B cell (primary cell): ENCODE measurements around the gene CTIF. TPM values are rescaled to one million over a fixed set of nuclear protein-coding genes. Genes with fewer than 3 reads are reported as not detected.

Experiments
- ATAC-seq: fragments of 200-7000 bp; cut with Tn5 transposase; one replicate; pipeline ENCODE4 v1.10.0; 2021; ENCODE audit warnings: low read depth, mild to moderate bottlenecking, moderate number of reproducible peaks, moderate library complexity
- CTCF ChIA-PET: fragments of 350-600 bp; sonication (Branson Sonifier 250); formaldehyde crosslinking; loops from one replicate; lab custom pipeline; 2021; ENCODE audit warnings: antibody characterized with exemption, inconsistent platforms; lab: Charles Lee
- POLR2A ChIA-PET: fragments of 350-600 bp; sonication (Branson Sonifier 250); formaldehyde crosslinking; loops from one replicate; lab custom pipeline; 2021; ENCODE audit warnings: antibody characterized with exemption; lab: Charles Lee
- DNase-seq: peaks from one replicate; pipeline ENCODE4 v3.0.0; 2013
- H2AFZ ChIP-seq: 2 replicates; pipeline ENCODE4 v1.6.1; 2012; ENCODE audit warnings: mild to moderate bottlenecking, low read depth, low read length; ENCODE audit not compliant: insufficient read depth, poor library complexity, severe bottlenecking
- H3K27ac ChIP-seq, 2 donors: 1 replicate in 1 of 2; 2 replicates in 1 of 2; pipeline ENCODE4 v1.5.1; 2012 to 2013; ENCODE audit warnings: low read length in 2 of 2, mild to moderate bottlenecking in 2 of 2, moderate library complexity in 1 of 2
- H3K27me3 ChIP-seq, 4 experiments: fragments of 200-600 bp in 1 of 4; sonication (generic) in 1 of 4; replicated peaks in 1 of 4; 1 replicate in 2 of 4; 2 replicates in 2 of 4; pipeline versions ENCODE4 v1.6.1 to v1.7.0; 2013 to 2016; ENCODE audit warnings: low read length in 3 of 4, mild to moderate bottlenecking in 2 of 4, mixed read lengths in 1 of 4, moderate library complexity in 1 of 4; ENCODE audit not compliant: insufficient read depth in 4 of 4, control insufficient read depth in 3 of 4; ENCODE audit errors: control extremely low read depth in 1 of 4
- H3K36me3 ChIP-seq, 2 experiments: replicated peaks in 1 of 2; 1 replicate in 1 of 2; 2 replicates in 1 of 2; pipeline versions ENCODE4 v1.6.1 to v1.7.1; 2013; ENCODE audit warnings: low read length in 1 of 2; ENCODE audit not compliant: insufficient read depth in 2 of 2, control insufficient read depth in 1 of 2; ENCODE audit errors: control extremely low read depth in 1 of 2, extremely low read depth in 1 of 2
- H3K4me1 ChIP-seq, 2 donors: fragments of 200-600 bp in 1 of 2; sonication (generic) in 1 of 2; 1 replicate in 1 of 2; 2 replicates in 1 of 2; pipeline versions ENCODE4 v1.5.1 to v1.6.1; 2013 to 2017; ENCODE audit warnings: low read length in 2 of 2; ENCODE audit not compliant: control insufficient read depth in 2 of 2, insufficient read depth in 2 of 2
- H3K4me2 ChIP-seq: replicated peaks from 2 replicates; pipeline ENCODE3; 2012; ENCODE audit warnings: mild to moderate bottlenecking, low read depth, low read length; ENCODE audit not compliant: poor library complexity, severe bottlenecking
- H3K4me3 ChIP-seq, 5 experiments: fragments of 200-600 bp in 1 of 5; sonication (generic) in 1 of 5; 1 replicate in 3 of 5; 2 replicates in 2 of 5; pipeline versions ENCODE4 v1.5.1 to v1.7.0; 2011 to 2016; ENCODE audit warnings: low read length in 4 of 5, mild to moderate bottlenecking in 4 of 5, low read depth in 2 of 5, control low read depth in 1 of 5, moderate library complexity in 1 of 5; ENCODE audit not compliant: insufficient read depth in 1 of 5; ENCODE audit errors: control extremely low read depth in 1 of 5, extremely low read depth in 1 of 5
- H3K79me2 ChIP-seq: fragments of 200-600 bp; sonication (generic); one replicate; pipeline ENCODE4 v1.6.0; 2016; ENCODE audit warnings: low read length; ENCODE audit not compliant: control insufficient read depth, insufficient read depth
- H3K9ac ChIP-seq: fragments of 200-600 bp; sonication (generic); 2 replicates; pipeline ENCODE4 v1.6.1; 2017; ENCODE audit warnings: mild to moderate bottlenecking, low read length, moderate library complexity
- H3K9me3 ChIP-seq, 3 donors: one replicate each; pipeline versions ENCODE4 v1.6.1 to v1.7.1; 2013; ENCODE audit warnings: low read length in 2 of 3; ENCODE audit not compliant: control insufficient read depth in 2 of 3, insufficient read depth in 1 of 3; ENCODE audit errors: control extremely low read depth in 1 of 3
- H4K20me1 ChIP-seq: 2 replicates; pipeline ENCODE4 v1.6.0; 2012; ENCODE audit warnings: mild to moderate bottlenecking, low read length; ENCODE audit not compliant: insufficient read depth, control insufficient read depth, poor library complexity, severe bottlenecking
- H3K27ac Mint-ChIP-seq: one replicate; pipeline ENCODE4 v1.8.0; 2021; ENCODE audit warnings: mixed read lengths
- H3K27me3 Mint-ChIP-seq: one replicate; pipeline ENCODE4 v1.8.0; 2021; ENCODE audit warnings: mixed read lengths
- H3K4me1 Mint-ChIP-seq: one replicate; pipeline ENCODE4 v1.8.0; 2021; ENCODE audit warnings: mixed read lengths
- H3K4me3 Mint-ChIP-seq: one replicate; pipeline ENCODE4 v1.8.0; 2021; ENCODE audit warnings: mixed read lengths
- H3K9me3 Mint-ChIP-seq: one replicate; pipeline ENCODE4 v1.8.0; 2022; ENCODE audit warnings: mixed read lengths; ENCODE audit not compliant: insufficient read depth
- EZH2 ChIP-seq: IDR thresholded peaks from 2 replicates; pipeline ENCODE4 v1.6.1; 2012; ENCODE audit warnings: borderline replicate concordance, low read depth, mild to moderate bottlenecking, moderate library complexity, low read length; ENCODE audit not compliant: insufficient read depth, poor library complexity, severe bottlenecking
- WGBS: methylation state at CpG from one replicate; pipeline ENCODE4 v1.1.5; 2013; ENCODE audit warnings: missing lambda C conversion rate; ENCODE audit not compliant: insufficient coverage; 5-methylcytosine and 5-hydroxymethylcytosine counted together
- intact Hi-C: fragments of 100-400 bp; cut with micrococcal nuclease; formaldehyde crosslinking; loops from one replicate; pipeline ENCODE4 v1.10.0; 2022
- polyA plus RNA-seq: library from polyadenylated mRNA; depleted of rRNA; stranded (reverse); fragments of >200 nt; gene quantifications from 2 replicates; pipeline ENCODE4 v1.2.3, GENCODE V29; 2012
- total RNA-seq, 2 donors: library from RNA; stranded (reverse); fragments of 120-200 nt in 1 of 2; gene quantifications; 1 replicate in 1 of 2; 2 replicates in 1 of 2; pipeline versions ENCODE4 v1.2.3 to v1.2.4, GENCODE V29; 2013 to 2022
- TF ChIP-seq, protein P1 (sequence below): fragments of 200-600 bp; IDR thresholded peaks from one replicate; pipeline ENCODE4 v1.8.0; 2022; ENCODE audit warnings: antibody characterized with exemption, mild to moderate bottlenecking

The CTIF gene
- total and polyA plus RNA-seq, 2 donors (not counting 1 experiment from before 2014, with no cell fraction given), result 3.6 to 16.2 TPM

DNA sequence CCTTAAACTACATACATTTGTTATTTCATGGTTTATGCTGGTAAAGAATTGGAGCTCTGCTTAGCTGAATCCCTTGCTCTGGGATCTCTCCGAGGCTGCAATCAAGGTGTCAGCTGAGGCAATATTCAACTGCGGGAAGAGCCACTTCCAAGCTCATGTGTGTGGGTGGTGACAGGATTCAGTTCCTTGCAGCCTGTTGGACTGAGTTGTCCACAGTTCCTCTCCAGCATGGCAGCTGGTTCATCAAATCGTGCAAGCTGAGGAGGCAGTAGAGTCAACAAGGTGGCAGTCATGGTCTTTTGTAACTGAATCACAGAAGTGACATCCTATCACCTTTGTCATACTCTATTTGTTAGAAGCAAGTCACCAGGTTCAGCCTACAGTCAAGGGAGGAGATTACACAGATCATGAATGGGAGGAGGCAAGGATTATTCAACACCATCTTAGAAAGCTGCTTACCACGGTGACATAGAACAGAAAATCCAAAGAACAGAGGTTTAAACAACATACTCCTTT is 56.9 kb downstream of the CTIF start:
- no peak overlapping the region for H3K4me2 ChIP-seq
- no peak for TF ChIP-seq EZH2
- TF ChIP-seq, protein P1, sequence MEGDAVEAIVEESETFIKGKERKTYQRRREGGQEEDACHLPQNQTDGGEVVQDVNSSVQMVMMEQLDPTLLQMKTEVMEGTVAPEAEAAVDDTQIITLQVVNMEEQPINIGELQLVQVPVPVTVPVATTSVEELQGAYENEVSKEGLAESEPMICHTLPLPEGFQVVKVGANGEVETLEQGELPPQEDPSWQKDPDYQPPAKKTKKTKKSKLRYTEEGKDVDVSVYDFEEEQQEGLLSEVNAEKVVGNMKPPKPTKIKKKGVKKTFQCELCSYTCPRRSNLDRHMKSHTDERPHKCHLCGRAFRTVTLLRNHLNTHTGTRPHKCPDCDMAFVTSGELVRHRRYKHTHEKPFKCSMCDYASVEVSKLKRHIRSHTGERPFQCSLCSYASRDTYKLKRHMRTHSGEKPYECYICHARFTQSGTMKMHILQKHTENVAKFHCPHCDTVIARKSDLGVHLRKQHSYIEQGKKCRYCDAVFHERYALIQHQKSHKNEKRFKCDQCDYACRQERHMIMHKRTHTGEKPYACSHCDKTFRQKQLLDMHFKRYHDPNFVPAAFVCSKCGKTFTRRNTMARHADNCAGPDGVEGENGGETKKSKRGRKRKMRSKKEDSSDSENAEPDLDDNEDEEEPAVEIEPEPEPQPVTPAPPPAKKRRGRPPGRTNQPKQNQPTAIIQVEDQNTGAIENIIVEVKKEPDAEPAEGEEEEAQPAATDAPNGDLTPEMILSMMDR, result no peak
- intact Hi-C loops, result no loop called here
- H3K4me3 ChIP-seq, result no peak overlapping the region
- DNase-seq (no peak), ATAC-seq (no peak)
- H3K27me3 ChIP-seq, result no peaks in the 10 kb centered on the region
- H3K27ac Mint-ChIP-seq, result no peak overlapping the region
- H3K9me3 Mint-ChIP-seq, result no peaks in the 10 kb centered on the region
- H3K4me3 Mint-ChIP-seq, result no peak overlapping the region
- CTCF ChIA-PET, result no interaction called here
- H3K36me3 ChIP-seq, result no peaks in the 10 kb centered on the region
- no peaks in the 10 kb centered on the region for H4K20me1 ChIP-seq
- H3K79me2 ChIP-seq, result no peaks in the 10 kb centered on the region
- H3K4me1 ChIP-seq, result no peaks in the 10 kb centered on the region
- H3K27ac ChIP-seq, result no peak overlapping the region
- no peaks in the 10 kb centered on the region for H3K4me1 Mint-ChIP-seq
- 91% methylated on average over 3 of the region's 4 CpGs for WGBS
- POLR2A ChIA-PET, result no interaction called here
- H3K9ac ChIP-seq, result no peak overlapping the region
- no peaks in the 10 kb centered on the region for H3K27me3 Mint-ChIP-seq
- no peak overlapping the region for H2AFZ ChIP-seq
- H3K9me3 ChIP-seq, result no peaks in the 10 kb centered on the region

DNA sequence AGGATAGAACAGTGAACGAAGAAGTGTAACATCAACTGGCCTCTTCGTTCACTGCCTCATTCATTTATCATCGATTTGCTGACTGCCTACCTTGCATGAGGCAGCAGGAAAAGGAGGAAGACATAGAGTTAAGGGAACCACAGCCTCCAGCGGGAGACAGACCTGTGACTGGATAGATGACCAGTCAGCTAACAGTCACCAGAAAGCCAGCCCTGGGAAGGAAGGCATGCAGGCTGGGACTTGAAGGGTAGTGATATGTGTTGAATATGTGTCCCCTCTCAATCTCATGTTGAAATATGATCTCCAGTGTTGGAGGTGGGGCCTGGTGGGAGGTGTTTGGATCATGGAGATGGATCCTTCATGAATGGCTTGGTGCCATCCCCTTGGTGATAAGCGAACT is 58.3 kb downstream of the CTIF start:
- TF ChIP-seq, protein P1, result no peak
- TF ChIP-seq EZH2, result no peak
- no peak overlapping the region for H3K4me2 ChIP-seq
- H3K27ac Mint-ChIP-seq, result no peak overlapping the region
- no peak overlapping the region for H3K4me3 Mint-ChIP-seq
- H3K9ac ChIP-seq, result no peak overlapping the region
- WGBS, result 92% methylated on average over 4 of the region's 5 CpGs
- CTCF ChIA-PET, result no interaction called here
- no peaks in the 10 kb centered on the region for H3K9me3 Mint-ChIP-seq
- no peak overlapping the region for H2AFZ ChIP-seq
- no peaks in the 10 kb centered on the region for H4K20me1 ChIP-seq
- H3K36me3 ChIP-seq, result no peaks in the 10 kb centered on the region
- H3K4me1 ChIP-seq, result no peaks in the 10 kb centered on the region
- H3K27me3 Mint-ChIP-seq, result no peaks in the 10 kb centered on the region
- H3K9me3 ChIP-seq, result no peaks in the 10 kb centered on the region
- DNase-seq, result no peak
- intact Hi-C loops, result no loop called here
- no peak overlapping the region for H3K4me3 ChIP-seq
- no peaks in the 10 kb centered on the region for H3K27me3 ChIP-seq
- no peak for ATAC-seq
- POLR2A ChIA-PET, result no interaction called here
- H3K4me1 Mint-ChIP-seq, result no peaks in the 10 kb centered on the region
- no peaks in the 10 kb centered on the region for H3K79me2 ChIP-seq
- H3K27ac ChIP-seq, result no peak overlapping the region
